IMR-90 (cell line): Measurements from ENCODE around the gene IL5RA.

ENCODE experiments used
- FOS ChIP-seq: fragments of 150-350 bp; IDR thresholded peaks from 2 replicates; pipeline ENCODE4 v1.6.1; 2016; ENCODE audit warnings: low read depth, low read length
- POLR2A ChIP-seq: IDR thresholded peaks from 2 replicates; pipeline ENCODE4 v1.6.1; 2012; ENCODE audit warnings: mild to moderate bottlenecking, low read depth, low read length
- RAD21 ChIP-seq: IDR thresholded peaks from 2 replicates; pipeline ENCODE4 v1.6.1; 2012; ENCODE audit warnings: low read length, improper control_type of control experiment
- RCOR1 ChIP-seq: IDR thresholded peaks from 2 replicates; pipeline ENCODE4 v1.6.1; 2012; ENCODE audit warnings: mild to moderate bottlenecking, low read length, improper control_type of control experiment; ENCODE audit not compliant: insufficient replicate concordance
- SMC3 ChIP-seq: fragments of 150-350 bp; IDR thresholded peaks from 2 replicates; pipeline ENCODE4 v1.6.1; 2016; ENCODE audit warnings: low read depth, mild to moderate bottlenecking, antibody characterized with exemption, low read length, moderate library complexity
- TF ChIP-seq, protein P1 (sequence below): conservative IDR thresholded peaks from 2 replicates; pipeline ENCODE4 v1.5.1; 2012; ENCODE audit warnings: mild to moderate bottlenecking, low read depth, low read length, improper control_type of control experiment
- TF ChIP-seq, protein P2 (sequence below): fragments of 150-350 bp; IDR thresholded peaks from 2 replicates; pipeline ENCODE4 v1.6.1; 2016; ENCODE audit warnings: low read depth, mild to moderate bottlenecking, low read length, moderate library complexity, borderline replicate concordance

DNA sequence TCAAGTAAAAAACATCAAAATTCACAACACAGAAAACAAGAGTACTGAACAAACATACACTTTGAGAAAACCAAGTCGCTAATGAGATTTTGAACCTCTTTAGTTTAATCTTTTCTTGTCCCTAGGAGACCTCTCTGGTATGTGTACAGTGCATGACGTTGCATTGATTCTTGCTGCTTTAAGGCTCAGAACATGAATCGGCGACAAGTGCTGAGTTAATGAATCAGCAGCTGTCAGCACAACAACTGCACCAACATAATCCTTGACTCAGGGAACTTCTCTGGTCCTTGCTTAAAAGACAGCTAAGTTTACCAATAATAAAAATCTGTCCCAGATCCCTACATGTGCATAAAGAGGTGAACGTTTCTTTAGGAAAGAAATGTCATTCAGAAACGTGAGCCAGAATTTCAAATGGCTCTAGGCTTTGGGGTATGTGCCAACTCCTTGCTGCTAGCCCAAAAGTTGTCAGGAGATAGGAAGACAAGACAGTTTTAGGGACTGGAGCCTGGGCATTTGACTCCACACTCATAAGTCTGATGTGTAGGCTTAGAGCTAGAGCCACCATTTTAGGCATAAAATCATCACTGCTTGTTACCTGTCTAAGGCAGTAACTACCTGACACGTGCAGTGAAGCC, 86.9 kb downstream of the IL5RA start:
- no peak for TF ChIP-seq POLR2A
- TF ChIP-seq, protein P1, sequence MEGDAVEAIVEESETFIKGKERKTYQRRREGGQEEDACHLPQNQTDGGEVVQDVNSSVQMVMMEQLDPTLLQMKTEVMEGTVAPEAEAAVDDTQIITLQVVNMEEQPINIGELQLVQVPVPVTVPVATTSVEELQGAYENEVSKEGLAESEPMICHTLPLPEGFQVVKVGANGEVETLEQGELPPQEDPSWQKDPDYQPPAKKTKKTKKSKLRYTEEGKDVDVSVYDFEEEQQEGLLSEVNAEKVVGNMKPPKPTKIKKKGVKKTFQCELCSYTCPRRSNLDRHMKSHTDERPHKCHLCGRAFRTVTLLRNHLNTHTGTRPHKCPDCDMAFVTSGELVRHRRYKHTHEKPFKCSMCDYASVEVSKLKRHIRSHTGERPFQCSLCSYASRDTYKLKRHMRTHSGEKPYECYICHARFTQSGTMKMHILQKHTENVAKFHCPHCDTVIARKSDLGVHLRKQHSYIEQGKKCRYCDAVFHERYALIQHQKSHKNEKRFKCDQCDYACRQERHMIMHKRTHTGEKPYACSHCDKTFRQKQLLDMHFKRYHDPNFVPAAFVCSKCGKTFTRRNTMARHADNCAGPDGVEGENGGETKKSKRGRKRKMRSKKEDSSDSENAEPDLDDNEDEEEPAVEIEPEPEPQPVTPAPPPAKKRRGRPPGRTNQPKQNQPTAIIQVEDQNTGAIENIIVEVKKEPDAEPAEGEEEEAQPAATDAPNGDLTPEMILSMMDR: no peak
- TF ChIP-seq RCOR1: no peak
- TF ChIP-seq FOS: no peak
- no peak for TF ChIP-seq SMC3
- no peak for TF ChIP-seq RAD21
- TF ChIP-seq, protein P2, sequence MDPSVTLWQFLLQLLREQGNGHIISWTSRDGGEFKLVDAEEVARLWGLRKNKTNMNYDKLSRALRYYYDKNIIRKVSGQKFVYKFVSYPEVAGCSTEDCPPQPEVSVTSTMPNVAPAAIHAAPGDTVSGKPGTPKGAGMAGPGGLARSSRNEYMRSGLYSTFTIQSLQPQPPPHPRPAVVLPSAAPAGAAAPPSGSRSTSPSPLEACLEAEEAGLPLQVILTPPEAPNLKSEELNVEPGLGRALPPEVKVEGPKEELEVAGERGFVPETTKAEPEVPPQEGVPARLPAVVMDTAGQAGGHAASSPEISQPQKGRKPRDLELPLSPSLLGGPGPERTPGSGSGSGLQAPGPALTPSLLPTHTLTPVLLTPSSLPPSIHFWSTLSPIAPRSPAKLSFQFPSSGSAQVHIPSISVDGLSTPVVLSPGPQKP: no peak
